Fibroblast of the conjunctiva (primary cell): ENCODE results near the gene GHITM.
"Not testable (repeated sequence)": the region's sequence is repeated elsewhere in the genome, so short reads cannot be mapped to it uniquely, and the experiment has no call there.

Experiments
- DNase-seq: peaks from one replicate; pipeline ENCODE4 v3.0.0-alpha.2; 2010; ENCODE audit warnings: low read depth

Gene GHITM

DNA sequence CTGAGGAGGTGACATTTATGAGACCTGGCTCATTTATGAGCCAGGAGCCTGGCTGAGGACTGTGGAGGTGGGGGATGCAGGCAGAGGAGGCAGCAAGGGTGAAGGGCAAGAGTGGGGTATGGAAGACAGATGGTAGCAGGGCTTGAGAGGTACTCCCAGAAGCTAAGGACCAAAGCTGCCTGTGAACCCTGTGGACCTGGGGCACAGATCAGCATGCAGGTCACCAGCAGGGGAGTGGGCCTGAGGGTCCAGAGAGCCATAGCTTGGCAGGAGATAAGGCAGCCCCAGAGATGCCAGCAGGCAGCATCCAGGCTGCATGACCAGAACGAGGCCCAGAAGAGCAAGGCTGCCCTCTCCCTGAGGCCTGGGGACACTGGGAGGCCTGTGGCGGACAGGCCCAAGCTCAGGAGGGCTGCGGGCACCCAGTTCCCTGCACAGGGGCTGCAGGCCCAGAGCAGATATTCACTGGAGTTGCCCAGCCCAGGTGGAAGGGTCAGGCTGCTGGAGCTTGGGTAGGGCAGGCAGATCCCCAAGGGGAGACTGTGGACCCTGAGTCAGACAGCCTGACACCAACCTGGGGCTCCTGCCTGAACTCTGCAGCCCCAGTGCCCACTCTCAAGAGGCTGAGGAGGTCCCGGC is 37.6 kb downstream of the GHITM start:
- DNase-seq, result no peak

DNA sequence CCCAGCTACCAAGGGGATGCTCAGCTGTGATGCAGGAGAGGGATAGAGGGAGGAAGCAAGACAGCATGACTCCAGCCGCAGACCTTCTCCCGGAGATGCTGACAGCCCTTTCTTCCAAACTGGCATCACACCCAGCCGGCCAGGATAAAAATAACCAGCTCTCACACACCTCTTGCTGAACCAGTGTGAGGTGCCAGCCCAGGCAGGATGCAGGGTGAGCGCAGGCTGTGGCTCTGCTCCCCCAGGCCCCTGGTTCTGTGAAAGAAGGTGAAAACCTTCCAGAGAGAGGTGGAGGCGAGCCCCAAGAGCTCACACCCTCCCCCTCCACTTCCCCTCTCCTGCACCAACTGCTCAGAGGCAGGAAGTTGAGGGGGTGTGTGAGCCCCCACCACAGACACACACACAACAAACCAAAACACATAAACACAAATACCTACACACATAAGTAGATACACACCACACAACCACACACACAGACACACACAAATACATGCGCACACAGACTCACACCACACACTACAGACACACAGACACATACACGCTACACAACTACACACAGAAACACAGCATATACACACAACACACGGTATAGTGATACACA is 38.3 kb downstream of the GHITM start:
- DNase-seq, result no peak

DNA sequence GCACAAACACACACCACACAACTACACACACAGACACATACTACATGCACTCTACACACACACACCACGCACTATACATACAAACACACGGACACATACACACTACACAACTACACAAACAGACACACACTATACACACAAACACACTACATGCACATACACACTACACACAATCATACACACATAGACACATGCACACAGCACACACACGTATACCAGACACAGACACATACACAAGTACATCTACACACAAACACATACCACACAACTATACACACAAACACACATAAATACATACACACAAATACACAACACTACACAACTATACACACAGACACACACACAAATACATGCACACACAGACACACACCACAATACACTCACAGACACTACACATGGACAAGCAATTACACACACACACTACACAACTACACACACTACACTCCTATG is 38.9 kb downstream of the GHITM start:
- no peak for DNase-seq

DNA sequence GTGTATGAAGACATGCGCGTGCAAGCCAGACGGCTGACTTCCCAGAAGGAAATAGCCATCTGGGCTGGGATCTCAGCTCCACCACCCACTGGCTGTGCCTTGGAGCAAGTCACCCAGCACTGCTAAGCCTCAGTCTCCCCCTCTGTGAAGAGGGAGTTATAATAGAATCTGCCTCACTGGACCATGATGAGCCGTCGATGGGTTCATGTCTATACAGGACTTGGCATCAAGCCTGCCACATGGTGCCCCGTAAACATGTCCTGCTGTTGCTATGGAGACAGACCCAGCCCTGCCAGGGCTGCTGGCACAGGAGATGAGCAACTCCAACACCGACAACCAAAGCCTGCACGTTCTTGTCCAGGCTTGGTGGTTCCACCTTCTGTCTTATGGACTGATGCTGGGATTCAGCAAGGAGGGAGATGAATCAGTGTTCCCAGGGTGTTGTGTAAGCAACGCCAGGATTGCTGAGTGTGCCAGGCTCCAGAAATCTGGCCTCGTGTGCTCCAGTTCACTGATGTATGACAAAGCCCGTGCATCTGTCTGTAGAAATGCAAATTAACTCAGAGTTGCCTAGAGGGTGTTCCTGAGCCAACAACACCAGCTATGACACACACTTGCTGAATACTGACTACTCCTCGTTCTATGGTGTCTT is 39.9 kb downstream of the GHITM start:
- DNase-seq, result peak; percentile 14

DNA sequence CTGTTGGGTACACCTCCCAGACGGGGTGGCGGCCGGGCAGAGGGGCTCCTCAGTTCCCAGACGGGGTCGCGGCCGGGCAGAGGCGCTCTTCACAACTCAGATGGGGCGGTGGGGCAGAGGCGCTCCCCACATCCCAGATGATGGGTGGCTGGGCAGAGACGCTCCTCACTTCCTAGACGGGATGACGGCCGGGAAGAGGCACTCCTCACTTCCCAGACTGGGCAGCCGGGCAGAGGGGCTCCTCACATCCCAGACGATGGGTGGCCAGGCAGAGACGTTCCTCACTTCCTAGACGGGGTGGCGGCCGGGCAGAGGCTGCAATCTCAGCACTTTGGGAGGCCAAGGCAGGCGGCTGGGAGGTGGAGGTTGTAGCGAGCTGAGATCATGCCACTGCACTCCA is 41.1 kb downstream of the GHITM start:
- not testable (repeated sequence) for DNase-seq

DNA sequence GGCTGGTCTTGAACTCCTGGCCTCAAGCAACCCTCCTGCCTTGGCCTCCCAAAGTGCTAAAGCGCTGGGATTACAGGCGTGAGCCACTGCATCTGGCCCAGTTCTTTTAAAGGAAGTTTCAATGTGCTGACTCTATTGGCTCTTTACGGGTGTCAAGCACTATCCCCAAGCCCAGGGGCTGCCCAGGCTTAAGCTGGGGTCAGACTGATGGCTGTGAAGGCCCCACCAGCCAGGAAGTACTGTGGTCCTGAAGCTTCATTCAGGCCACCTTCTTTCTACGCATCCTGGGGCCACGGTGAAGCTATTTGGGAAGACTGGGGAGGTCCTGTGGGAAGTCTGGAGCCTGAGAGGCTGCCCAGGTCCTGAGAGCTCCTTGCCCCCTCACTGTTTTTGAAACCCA is 42.3 kb downstream of the GHITM start:
- DNase-seq, result no peak

DNA sequence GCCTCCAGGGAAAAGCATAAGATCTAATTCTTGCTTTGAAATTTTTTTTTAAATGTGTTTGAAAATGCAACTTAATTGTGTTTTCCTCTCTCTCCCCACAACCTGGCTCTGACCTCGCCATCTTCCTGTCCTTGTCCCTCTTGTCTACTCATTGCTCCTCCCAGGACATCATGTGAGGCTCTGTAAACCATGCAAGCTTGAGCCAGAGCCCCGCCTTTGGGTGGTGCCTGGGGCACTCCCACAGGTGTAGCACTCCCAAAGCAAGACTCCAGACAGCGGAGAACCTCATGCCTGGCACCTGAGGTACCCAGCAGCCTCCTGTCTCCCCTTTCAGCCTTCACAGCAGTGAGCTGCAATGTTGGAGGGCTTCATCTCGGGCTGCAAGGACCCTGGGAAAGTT is 45.2 kb downstream of the GHITM start:
- DNase-seq, result no peak

DNA sequence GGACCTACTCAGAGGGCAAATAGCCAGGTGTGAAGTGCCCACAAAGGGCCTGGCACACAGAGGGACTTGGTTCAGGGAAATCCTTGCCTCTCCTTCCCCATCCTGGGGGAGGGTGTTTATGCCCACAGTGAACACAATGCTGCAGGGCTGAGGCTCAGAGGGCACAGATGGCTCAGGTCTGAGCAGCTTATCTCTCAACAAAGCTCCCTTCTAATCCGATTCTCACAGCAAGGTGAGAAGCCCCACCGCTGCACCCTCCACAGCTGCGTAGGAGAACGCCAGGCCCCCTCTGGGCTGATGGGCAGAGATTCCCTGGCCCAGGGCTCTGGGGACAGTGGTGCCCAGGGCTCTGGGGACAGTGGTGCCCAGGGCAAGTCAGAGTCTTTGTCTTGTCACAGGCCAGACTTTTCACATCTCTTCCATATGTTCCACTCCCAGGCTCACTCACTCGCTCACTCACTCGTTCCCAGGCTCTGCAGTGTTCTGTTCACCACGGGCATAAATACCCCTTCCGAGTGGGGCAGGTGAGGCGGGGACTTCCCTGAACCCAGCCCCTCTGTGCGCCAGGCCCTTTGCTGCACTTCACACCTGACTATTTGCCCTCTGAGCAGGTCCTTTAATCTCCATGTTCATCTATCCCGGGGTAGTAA is 46.3 kb downstream of the GHITM start:
- DNase-seq, result no peak

DNA sequence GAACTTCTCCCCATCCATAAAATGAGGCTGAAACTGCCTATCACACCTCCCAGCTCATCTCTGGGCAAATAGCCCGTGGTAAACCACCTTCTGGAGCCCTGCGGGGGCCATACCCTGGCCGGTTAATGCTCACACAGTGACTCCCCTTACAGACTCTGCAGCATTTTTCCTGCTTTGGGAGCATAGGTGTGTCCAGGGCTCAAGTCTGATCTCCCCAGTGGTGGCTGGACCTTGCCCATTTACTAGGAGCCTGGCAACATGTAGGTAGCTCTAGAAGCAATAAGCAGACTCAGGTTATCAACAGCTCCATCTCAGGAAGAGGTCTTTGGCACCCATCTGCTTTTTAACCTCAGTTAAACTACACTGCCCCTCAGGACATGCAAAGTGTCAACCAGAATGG is 49.5 kb downstream of the GHITM start:
- no peak for DNase-seq

DNA sequence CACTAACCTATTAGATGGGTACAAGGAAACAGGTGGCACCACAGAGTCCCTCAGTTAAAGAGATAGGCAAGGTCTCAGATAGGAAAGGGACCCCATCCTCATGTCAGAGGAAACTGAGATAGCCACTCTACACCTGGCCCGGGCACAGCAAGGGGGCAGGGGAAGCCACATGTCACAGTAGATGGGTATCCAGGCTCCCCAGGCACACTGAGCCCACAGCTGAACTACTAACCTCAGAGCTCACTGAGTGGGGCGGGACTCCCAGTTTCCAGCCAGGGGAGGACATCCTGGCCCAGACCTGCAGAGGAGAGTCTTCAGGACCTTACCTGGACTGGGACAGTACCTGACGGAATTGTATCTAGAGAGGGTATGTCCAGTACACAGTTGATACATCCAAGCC is 51.3 kb downstream of the GHITM start:
- no peak for DNase-seq

DNA sequence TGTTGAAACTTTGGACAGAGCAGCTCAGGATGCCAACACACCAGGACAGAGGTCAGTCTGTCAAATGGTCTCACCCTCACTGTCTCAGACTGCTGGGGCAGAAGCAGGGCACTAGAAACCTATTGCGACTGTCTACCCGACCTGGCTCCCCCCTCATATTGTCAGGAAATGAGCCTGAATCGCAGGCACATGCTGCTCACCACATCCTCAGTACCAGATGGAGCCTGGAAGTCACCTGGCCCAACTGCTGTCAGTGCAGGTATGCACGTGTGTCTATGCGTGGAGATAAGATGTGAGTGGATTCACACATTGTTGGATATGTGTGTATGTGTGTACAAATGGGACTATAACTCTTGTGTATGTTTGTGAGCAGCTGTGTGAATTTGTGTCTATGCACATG is 51.8 kb downstream of the GHITM start:
- no peak for DNase-seq

DNA sequence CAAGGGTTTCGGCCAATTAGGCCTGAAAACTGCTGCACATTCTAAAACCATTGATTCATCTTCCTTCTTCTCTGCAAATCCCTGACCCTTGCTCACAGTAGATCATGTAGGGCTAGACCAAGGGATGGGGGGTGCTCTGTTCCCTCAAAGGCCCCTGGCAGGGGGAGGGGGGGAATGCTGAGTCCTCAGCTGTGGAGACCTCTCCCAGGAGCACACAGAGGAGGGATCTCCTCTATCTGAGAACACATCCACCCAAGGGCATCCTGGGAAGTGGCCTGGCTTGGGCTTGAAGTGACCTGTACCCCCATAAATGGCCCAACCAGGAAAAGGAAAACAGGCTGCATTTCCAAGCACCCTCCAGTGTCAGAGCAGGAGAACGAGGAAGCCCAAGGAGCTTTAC is 54.0 kb downstream of the GHITM start:
- no peak for DNase-seq

DNA sequence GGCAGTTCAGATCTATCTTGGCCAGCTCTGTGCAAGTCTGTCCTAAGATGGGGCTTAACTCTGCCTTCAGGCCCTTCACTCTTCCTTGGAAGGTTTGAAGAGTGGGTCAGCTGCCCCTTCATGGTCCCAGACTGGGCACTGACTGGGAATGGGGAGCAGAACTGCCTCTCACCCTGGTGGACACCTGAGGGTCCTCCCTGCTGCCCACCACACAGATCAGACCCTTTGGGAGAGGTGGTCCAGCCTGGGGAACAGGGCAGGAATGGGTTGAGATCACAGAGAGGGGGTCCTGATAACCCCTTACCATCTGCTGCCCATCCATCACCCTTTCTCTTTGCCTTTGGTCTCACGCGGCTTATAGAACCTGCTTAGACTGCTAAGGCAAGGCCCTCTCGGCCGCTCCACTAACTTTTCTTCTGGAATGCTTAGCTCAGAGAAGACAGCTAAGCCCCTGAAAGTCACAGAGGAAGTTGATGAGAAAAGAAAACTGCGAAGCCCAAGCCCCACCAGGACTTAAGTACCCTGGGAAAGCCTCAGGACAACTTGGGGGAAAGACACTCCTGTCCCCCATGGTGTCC is 54.6 kb downstream of the GHITM start:
- no peak for DNase-seq

DNA sequence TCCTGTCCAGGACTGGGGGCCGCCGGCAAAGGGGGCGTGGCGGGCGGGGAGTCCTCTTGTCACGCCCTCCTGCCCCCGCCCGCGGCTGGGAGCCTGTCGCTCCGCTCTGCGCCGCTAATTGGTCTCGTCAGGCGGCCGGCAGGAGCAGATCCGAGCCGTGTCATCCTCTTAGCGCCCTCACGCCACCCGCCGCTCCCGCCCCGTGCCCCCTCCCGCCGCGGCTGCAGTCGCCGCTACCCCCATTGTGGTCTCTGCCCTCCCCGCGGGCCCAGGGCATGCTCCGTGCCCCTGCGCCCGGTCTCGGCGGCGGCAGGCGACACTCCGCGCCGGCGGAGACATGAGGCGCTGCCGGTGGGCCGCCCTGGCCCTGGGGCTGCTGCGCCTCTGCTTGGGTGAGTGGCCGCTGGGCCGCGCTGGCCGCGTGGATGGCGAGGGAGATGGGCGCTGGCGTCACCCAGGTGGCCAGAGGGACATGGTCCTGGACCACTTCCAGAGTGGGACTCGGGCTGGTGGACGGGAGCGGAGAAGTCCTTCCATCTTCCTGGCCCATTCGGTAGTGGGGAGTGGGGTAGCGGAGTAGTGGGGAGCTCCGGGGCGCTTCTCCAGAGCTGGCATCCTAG is 55.2 kb downstream of the GHITM start, which contains the start of gene CDHR1:
Gene CDHR1, plus strand, starts transcription at position 114 of the 620 bp plus-strand sequence. Its CDS starts 224 bp downstream, at position 338.
- no peak for DNase-seq

DNA sequence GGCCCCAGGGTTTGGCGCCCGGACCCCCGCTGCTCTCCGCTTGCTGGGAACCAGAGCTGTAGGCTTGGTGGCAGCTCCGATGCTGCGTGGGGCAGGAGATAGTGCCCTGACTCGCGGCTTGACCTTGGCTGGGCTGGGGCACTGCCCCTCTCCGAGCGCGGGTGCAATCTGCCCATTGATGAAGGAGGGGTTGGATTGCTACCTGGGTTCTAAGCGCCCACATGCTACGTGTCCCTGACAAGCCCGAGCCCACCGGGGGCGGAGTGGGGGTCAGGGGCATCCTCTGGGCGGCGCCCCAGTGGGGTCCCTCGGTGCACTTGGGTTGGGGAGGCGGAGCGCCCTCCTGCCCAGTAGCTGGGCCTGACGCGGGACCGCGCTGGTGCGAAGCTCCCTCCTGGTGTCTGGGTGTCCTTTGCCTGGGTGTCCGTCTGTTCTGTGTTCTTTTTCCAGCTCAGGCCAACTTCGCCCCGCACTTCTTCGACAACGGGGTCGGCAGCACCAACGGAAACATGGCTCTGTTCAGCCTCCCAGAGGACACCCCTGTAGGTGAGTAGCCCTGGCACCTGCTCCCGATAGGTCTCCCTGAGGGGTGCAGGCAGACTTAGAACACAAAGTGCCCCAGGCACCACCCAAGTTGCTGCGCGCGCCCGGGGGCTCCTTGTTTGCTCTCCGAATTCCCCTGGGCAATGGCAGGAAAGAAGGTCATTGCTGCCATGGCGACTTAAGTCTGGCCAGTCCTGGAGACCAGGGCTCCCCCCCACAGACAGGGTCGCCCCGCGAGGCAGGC is 55.9 kb downstream of the GHITM start:
- DNase-seq, result no peak

DNA sequence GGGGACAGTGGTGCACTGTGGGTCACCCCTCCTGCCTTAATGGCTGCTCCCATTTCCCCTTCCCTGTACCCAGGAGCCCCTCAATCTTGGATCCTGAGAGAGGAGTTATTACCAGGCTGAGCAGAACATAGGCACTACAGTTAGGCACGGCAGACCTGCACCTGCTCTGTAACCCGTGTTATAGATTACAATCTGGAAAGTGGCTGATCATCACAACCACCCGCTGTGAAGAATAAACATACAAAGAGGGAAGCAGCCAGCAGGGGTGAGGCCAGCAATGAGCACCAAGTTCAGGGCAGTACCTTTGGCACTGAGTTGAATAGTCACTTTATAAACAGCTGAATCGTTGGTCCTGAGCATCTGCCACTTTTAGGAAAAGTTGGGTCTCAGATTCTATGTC is 56.8 kb downstream of the GHITM start:
- no peak for DNase-seq

DNA sequence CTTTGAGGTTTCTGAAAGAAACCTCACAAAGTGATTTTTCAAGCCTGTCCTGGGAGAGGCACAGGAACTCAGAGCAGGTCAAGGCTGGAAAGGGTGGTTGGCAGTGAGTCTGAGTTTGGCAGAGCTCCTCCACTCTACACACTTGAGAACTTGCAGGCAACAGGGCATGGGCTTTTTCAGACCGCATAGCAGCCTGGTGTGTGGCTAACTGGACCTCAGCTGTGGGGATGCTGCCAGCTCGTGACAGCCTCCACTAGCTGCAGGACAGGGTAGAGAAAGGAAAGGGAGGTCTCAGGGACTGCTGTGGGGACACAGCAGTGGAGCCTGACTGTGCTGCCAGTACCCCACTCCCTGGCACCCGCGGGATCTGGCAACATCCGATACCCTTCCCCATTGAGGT is 57.6 kb downstream of the GHITM start:
- no peak for DNase-seq

DNA sequence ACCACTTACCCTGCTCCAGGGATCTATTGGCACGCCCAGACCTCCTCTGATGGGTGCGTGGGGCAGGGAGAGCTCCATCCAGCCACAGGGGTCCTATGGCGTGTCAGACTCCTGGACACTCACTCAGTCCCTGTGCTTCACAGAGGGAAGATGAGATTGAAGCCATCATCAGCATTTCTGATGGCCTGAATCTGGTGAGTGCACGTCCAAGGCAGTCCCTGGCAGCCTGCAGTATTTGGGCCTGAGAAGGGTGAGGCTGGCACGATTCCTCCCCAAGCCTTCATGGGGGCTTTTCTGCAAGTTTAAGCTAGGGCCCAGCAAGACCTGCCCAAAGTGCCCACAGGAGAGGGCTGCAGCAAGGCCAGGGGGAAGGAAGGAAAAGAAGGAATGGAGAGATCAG is 58.3 kb downstream of the GHITM start:
- DNase-seq, result no peak

DNA sequence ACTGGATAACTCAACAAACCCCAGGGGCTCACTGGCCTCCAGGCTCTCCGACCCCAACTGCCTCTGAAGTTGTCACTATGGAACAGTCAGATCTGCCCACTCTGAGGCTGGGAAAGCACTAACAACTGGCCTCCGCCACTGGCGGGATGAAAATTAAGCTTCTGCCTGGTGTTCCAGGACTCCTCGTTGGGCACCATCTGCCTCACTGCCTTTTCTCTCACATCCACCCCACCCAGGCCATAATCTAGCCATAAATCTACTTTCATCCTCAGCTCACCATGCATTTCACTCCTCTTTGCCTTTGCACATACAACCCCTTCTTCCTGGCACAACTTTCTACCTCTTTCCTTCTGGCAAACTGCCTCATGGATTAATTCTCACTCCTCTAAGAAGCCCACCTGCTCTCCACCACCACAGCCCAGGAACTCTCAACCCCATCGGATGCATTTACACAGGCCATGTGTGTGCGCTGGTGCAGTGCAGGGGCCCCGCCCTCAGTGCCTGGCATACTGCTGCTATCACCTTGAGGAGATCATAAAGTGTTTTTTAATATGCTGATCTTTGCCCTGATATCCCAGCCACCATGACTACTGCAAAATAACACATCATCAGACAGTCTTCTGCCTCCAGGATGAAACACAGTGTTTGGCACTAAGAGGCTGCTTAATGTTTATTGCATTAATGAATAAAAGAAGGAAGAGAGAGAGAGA is 59.1 kb downstream of the GHITM start:
- DNase-seq, result no peak

DNA sequence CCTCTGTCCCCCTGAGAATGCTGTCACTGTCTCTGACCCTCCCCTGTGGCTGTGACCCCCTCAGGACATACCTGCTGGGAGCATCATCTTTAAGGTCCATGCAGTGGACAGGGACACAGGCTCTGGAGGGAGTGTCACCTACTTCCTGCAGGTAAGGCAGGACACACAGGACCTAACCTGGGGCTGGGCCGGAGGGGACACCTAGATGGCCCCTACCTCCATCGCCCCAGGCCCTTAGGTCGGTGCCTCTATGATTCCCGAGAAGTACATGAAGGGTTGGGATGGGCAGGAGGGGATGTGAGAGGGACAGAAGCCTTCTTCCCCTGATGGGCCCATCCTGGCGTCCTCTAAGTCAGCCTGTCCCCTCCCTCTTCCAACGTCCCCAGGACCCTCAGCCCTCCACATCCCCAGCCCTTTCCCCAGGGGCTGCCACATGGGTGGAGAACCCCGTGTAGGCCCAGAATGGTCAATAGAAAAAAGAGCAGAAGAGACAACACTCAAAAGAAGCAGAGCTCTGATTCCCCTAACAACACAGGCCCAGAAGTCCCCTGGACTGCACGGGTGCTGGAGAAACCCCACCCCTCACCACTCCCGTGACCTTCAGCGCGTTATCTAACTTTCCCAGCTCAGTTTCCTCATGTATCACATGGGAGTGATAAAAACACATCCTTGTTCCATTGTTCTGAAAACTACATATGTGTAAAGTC is 61.4 kb downstream of the GHITM start:
- no peak for DNase-seq
